ENCODE data around the gene LKAAEAR1. TPM values are rescaled to one million over a fixed set of nuclear protein-coding genes. Genes with fewer than 3 reads are reported as not detected.

LKAAEAR1 gene
- total and polyA plus RNA-seq, 2 of the 13 experiments (the other 11 are each of a cell fraction or from before 2014, with no cell fraction given): not detected

GRCh38 chr20:64053841-64054661, 30.1 kb downstream of the LKAAEAR1 start (continued):
- TF ChIP-seq, protein P1, sequence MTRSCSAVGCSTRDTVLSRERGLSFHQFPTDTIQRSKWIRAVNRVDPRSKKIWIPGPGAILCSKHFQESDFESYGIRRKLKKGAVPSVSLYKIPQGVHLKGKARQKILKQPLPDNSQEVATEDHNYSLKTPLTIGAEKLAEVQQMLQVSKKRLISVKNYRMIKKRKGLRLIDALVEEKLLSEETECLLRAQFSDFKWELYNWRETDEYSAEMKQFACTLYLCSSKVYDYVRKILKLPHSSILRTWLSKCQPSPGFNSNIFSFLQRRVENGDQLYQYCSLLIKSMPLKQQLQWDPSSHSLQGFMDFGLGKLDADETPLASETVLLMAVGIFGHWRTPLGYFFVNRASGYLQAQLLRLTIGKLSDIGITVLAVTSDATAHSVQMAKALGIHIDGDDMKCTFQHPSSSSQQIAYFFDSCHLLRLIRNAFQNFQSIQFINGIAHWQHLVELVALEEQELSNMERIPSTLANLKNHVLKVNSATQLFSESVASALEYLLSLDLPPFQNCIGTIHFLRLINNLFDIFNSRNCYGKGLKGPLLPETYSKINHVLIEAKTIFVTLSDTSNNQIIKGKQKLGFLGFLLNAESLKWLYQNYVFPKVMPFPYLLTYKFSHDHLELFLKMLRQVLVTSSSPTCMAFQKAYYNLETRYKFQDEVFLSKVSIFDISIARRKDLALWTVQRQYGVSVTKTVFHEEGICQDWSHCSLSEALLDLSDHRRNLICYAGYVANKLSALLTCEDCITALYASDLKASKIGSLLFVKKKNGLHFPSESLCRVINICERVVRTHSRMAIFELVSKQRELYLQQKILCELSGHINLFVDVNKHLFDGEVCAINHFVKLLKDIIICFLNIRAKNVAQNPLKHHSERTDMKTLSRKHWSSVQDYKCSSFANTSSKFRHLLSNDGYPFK (CRISPR knock-in tag; IDR thresholded peaks at IDR 0.05; ENCODE audit: borderline replicate concordance): peak; percentile 80; the same call in 1 of the 2 replicates
- TF ChIP-seq, protein P2, sequence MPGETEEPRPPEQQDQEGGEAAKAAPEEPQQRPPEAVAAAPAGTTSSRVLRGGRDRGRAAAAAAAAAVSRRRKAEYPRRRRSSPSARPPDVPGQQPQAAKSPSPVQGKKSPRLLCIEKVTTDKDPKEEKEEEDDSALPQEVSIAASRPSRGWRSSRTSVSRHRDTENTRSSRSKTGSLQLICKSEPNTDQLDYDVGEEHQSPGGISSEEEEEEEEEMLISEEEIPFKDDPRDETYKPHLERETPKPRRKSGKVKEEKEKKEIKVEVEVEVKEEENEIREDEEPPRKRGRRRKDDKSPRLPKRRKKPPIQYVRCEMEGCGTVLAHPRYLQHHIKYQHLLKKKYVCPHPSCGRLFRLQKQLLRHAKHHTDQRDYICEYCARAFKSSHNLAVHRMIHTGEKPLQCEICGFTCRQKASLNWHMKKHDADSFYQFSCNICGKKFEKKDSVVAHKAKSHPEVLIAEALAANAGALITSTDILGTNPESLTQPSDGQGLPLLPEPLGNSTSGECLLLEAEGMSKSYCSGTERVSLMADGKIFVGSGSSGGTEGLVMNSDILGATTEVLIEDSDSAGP (CRISPR knock-in tag; IDR thresholded peaks at IDR 0.05; ENCODE audit: borderline replicate concordance): peak; percentile 77
- TF ChIP-seq ZSCAN9 (CRISPR knock-in tag; IDR thresholded peaks at IDR 0.05; ENCODE audit: borderline replicate concordance): peak; percentile 55; the same call in 1 of the 2 replicates
- no peak; the same call in 1 of the 2 replicates for TF ChIP-seq BRCA1 (CRISPR knock-in tag; IDR thresholded peaks at IDR 0.05)
- no peak for TF ChIP-seq ZNF235 (CRISPR knock-in tag; IDR thresholded peaks at IDR 0.05; ENCODE audit: borderline replicate concordance)
- TF ChIP-seq, protein P3, sequence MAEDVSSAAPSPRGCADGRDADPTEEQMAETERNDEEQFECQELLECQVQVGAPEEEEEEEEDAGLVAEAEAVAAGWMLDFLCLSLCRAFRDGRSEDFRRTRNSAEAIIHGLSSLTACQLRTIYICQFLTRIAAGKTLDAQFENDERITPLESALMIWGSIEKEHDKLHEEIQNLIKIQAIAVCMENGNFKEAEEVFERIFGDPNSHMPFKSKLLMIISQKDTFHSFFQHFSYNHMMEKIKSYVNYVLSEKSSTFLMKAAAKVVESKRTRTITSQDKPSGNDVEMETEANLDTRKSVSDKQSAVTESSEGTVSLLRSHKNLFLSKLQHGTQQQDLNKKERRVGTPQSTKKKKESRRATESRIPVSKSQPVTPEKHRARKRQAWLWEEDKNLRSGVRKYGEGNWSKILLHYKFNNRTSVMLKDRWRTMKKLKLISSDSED (CRISPR knock-in tag; IDR thresholded peaks at IDR 0.05): no peak
- TF ChIP-seq NR2F2 (IDR thresholded peaks at IDR 0.05; ENCODE audit: borderline replicate concordance, low read depth): 0 out of 2 replicates have a peak, but pooled peaks have one; percentile 37
- TF ChIP-seq, protein P4, sequence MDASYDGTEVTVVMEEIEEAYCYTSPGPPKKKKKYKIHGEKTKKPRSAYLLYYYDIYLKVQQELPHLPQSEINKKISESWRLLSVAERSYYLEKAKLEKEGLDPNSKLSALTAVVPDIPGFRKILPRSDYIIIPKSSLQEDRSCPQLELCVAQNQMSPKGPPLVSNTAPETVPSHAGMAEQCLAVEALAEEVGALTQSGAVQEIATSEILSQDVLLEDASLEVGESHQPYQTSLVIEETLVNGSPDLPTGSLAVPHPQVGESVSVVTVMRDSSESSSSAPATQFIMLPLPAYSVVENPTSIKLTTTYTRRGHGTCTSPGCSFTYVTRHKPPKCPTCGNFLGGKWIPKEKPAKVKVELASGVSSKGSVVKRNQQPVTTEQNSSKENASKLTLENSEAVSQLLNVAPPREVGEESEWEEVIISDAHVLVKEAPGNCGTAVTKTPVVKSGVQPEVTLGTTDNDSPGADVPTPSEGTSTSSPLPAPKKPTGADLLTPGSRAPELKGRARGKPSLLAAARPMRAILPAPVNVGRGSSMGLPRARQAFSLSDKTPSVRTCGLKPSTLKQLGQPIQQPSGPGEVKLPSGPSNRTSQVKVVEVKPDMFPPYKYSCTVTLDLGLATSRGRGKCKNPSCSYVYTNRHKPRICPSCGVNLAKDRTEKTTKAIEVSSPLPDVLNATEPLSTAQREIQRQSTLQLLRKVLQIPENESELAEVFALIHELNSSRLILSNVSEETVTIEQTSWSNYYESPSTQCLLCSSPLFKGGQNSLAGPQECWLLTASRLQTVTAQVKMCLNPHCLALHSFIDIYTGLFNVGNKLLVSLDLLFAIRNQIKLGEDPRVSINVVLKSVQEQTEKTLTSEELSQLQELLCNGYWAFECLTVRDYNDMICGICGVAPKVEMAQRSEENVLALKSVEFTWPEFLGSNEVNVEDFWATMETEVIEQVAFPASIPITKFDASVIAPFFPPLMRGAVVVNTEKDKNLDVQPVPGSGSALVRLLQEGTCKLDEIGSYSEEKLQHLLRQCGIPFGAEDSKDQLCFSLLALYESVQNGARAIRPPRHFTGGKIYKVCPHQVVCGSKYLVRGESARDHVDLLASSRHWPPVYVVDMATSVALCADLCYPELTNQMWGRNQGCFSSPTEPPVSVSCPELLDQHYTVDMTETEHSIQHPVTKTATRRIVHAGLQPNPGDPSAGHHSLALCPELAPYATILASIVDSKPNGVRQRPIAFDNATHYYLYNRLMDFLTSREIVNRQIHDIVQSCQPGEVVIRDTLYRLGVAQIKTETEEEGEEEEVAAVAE (CRISPR knock-in tag; IDR thresholded peaks at IDR 0.05; ENCODE audit: borderline replicate concordance): peak; percentile 50; the same call in 1 of the 2 replicates
- no peak; the same call in 1 of the 2 replicates for TF ChIP-seq SAFB2 (CRISPR knock-in tag; IDR thresholded peaks at IDR 0.05; ENCODE audit: borderline replicate concordance, low read depth)
- peak; percentile 59; the same call in 1 of the 2 replicates for TF ChIP-seq ZNF776 (CRISPR knock-in tag; IDR thresholded peaks at IDR 0.05)
- no peak for TF ChIP-seq THYN1 (CRISPR knock-in tag; IDR thresholded peaks at IDR 0.05; ENCODE audit: borderline replicate concordance, low read depth)
- peak; percentile 82 for TF ChIP-seq ERF (CRISPR knock-in tag; IDR thresholded peaks at IDR 0.05)
- 0 out of 2 replicates have a peak, but pooled peaks have one; percentile 3 for TF ChIP-seq HBP1 (CRISPR knock-in tag; IDR thresholded peaks at IDR 0.05; ENCODE audit: low read depth)
- peak; percentile 87; the same call in 1 of the 2 replicates for TF ChIP-seq ZNF326 (CRISPR knock-in tag; IDR thresholded peaks at IDR 0.05; ENCODE audit: borderline replicate concordance)
- TF ChIP-seq ZNF746 (CRISPR knock-in tag; IDR thresholded peaks at IDR 0.05): no peak
- TF ChIP-seq CEBPG (CRISPR knock-in tag; IDR thresholded peaks at IDR 0.05): peak; percentile 68

All from HepG2 (cell line).